ENCODE results near the gene RAB34. TPM values are rescaled to one million over a fixed set of nuclear protein-coding genes. Genes with fewer than 3 reads are reported as not detected.

RAB34 gene, protein sequence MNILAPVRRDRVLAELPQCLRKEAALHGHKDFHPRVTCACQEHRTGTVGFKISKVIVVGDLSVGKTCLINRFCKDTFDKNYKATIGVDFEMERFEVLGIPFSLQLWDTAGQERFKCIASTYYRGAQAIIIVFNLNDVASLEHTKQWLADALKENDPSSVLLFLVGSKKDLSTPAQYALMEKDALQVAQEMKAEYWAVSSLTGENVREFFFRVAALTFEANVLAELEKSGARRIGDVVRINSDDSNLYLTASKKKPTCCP
- polyA plus RNA-seq (ENCODE audit: insufficient read length in 4 of 4) = 100 to 1,000 TPM; 169 to 203 (median 186) TPM

- DNase-seq (ENCODE audit: low read depth in 4 of 4, low spot score in 2 of 4) = peak in 3 of 4 donors; percentile 81 to 87 (median 85)
These were observed at the start of gene RAB34 for GRCh38 chr17:28717578-28718332. RAB34 (minus strand) TSS chr17:28717868; CDS start chr17:28717266, 602 bp downstream.

- DNase-seq (ENCODE audit: low read depth in 4 of 4, low spot score in 2 of 4) = no peak
These were observed 47.4 kb upstream of the RAB34 start for GRCh38 chr17:28765038-28765437.

DNA sequence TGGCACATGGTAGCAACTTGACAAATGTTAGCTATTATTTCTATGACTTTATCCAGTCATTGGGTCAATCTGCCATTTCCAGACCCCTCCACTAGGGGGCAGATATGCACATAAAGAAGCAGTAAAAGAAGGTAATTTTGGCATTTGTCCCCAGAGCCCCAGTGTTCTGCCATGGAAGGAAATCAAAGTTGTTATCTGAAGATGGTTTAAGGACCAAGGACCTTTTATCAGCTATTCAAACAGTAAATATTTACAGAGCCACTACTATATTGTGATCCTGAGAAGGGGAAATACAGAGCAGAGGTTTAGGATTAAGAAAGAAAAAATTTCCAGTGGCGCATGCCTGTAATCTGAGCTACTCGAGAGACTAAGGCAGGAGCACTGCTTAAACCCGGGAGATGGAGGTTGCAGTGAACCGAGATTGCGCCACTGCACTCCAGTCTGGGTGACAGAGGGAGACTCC is 46.2 kb upstream of the RAB34 start:
- DNase-seq (ENCODE audit: low read depth in 4 of 4, low spot score in 2 of 4) = peak in 1 of 4 donors; percentile 40

GRCh38 chr17:28763137-28763799 is 45.6 kb upstream of the RAB34 start:
- no peak for DNase-seq (ENCODE audit: low read depth in 4 of 4, low spot score in 2 of 4)

- no peak for DNase-seq (ENCODE audit: low read depth in 4 of 4, low spot score in 2 of 4)
These were observed 43.2 kb upstream of the RAB34 start for GRCh38 chr17:28760601-28761562.

DNA sequence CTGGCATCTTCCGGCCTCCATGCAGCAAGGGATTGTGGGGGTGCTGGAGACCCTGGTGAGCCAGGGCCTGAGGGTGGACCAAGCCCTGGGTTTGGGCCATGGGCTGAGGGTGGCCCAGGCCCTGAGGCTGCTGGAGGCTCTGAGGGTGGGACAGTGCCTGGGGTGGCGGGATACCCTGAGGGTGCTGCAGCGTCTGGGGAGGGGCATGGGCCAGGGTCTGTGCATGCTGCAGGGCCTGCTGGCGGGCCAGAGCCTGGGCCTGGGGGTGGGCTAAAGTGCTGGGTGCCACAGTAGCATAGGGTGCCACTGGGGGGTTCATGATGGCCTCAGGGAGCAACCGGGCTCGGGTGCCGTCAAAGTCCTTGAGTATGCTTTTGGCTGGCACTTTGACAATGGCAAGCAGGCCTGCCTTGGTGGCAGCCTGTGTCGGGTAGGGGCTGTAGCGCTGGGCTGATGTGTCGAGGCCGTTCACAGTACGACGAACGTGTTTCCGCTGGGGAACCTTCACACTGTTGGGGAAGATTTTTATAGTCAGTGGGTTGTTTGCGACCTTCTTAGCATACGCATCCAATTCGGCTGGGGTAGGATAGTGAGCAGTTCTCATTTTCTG is 41.7 kb upstream of the RAB34 start:
- no peak for DNase-seq (ENCODE audit: low read depth in 4 of 4, low spot score in 2 of 4)

DNA sequence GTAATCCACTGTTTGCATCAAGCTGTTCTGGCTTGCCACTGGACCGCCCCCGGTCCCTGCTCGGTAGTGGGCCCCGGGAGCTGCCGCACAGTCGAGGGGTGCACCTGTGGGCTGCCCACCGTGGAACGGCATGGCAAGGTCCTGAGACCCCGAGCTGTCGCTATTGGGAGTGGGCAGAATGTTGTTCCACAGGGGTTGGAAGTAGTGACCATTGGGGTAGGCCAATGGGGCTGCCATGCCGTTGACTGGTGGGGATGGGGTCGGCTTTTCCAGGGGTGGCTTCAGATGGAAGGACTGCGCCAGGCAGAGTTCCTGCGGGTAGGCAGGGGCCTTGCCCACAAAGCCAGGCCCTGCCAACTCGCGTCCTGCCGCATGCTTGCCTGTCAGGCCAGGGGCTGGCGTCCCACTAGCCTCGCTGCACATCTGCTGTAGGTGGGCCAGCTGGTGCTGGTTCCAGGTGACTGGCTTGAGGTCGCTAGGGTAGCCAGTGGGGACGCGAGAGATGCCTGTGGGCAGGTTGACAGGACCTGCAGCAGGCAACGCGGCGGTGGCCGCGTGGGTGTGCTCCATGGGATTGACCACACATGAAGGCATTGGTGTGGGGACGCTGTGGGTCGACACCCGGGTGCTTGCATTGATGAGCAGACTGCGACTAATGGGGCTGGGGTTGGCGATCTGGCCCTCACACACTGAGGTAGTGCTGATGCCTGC is 40.9 kb upstream of the RAB34 start:
- no peak for DNase-seq (ENCODE audit: low read depth in 4 of 4, low spot score in 2 of 4)

DNA sequence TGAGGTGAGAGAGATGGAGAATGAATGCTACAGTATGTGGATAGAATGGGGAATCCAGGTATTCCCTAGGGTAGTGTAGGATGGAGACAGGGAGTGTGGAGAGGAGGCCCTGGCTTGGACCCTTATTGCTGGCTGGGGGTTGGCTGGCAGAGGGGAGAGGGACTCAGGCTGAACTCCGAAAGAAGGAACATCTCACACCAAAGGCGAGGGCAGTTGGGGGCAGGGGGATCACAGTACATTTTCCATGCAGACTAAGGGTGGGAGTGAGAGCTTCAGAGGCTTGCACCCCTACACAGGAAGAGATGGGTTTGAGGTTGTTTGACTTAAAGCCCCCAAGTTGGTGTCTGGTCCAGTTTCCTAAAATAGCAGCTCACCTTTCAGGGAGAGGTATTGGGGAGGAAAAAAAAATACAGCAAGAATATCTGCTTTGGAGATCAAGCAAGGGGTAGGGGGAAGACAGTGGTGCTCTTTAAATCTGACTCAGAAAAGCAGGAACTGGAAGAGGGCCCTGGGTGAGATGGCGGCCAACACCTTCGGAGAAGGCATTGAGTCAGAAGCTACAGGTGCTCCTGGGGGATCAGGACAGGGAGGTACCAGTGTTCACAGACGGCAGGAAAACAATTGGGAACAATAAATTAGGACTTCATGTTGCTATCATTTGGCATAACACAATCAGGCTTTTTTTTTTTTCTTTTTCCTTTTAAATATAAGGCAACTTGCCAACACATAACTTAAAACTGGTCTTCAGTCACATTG is 38.6 kb upstream of the RAB34 start:
- DNase-seq (ENCODE audit: low read depth in 4 of 4, low spot score in 2 of 4) = no peak

- no peak for DNase-seq (ENCODE audit: low read depth in 4 of 4, low spot score in 2 of 4)
These were observed 37.8 kb upstream of the RAB34 start for GRCh38 chr17:28755486-28755885.

- no peak for DNase-seq (ENCODE audit: low read depth in 4 of 4, low spot score in 2 of 4)
These were observed 34.1 kb upstream of the RAB34 start for GRCh38 chr17:28751600-28752366.

DNA sequence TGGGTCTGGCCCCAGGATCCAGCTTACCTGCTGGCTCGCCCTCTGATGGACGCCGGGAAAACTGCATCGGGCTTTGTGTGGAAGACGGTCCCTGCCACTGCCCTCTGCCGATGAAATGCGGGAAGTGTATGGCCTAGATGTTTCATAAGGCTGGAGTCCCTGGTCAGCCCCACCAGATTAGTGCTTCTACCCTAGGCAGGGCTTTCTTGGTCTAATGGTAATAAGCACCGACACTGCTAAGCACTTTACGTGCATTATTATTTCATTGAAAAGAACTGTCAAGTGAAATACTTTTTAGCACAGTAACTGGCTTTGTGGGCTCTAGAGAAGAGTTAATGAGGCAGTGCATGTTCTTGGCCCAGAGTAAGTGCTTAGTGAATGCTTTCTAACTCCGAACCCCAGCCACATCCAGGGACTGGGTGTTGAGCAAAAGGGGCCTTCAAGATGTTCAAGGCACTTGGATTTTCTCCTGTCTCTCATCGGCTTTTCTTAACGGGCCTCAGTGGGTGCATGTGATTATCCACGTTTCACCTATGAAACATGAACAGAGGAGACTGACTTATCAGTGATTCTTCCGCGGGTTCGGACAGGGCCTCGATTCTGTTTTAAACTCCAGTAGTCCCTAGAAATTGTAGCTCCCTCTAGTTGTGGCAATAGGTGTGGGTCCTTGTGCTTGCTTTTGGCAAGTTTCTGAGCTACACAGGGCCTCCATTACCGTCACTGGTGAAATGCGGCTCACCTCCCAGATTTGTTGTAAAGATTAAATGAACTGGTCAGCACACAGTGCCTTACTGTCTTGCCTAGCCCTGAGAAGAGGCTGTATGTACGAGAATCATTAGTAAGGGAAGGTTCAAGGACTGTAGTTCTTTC is 32.7 kb upstream of the RAB34 start:
- peak in 3 of 4 donors; percentile 63 to 89 (median 78) for DNase-seq (ENCODE audit: low read depth in 4 of 4, low spot score in 2 of 4)

GRCh38 chr17:28749516-28750177 is 32.0 kb upstream of the RAB34 start:
- no peak for DNase-seq (ENCODE audit: low read depth in 4 of 4, low spot score in 2 of 4)

DNA sequence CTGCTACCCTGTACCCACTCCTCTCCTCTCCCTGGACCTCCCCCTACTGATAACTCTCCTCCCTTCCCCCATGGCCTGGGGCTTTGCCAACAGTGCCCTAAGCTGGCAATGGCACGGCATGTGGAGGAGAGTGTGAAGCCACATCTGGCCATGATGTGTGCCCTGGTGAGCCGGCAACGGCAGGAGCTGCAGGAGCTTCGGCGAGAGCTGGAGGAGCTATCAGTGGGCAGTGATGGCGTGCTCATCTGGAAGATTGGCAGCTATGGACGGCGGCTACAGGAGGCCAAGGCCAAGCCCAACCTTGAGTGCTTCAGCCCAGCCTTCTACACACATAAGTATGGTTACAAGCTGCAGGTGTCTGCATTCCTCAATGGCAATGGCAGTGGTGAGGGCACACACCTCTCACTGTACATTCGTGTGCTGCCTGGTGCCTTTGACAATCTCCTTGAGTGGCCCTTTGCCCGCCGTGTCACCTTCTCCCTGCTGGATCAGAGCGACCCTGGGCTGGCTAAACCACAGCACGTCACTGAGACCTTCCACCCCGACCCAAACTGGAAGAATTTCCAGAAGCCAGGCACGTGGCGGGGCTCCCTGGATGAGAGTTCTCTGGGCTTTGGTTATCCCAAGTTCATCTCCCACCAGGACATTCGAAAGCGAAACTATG is 31.3 kb upstream of the RAB34 start:
- DNase-seq (ENCODE audit: low read depth in 4 of 4, low spot score in 2 of 4) = no peak

DNA sequence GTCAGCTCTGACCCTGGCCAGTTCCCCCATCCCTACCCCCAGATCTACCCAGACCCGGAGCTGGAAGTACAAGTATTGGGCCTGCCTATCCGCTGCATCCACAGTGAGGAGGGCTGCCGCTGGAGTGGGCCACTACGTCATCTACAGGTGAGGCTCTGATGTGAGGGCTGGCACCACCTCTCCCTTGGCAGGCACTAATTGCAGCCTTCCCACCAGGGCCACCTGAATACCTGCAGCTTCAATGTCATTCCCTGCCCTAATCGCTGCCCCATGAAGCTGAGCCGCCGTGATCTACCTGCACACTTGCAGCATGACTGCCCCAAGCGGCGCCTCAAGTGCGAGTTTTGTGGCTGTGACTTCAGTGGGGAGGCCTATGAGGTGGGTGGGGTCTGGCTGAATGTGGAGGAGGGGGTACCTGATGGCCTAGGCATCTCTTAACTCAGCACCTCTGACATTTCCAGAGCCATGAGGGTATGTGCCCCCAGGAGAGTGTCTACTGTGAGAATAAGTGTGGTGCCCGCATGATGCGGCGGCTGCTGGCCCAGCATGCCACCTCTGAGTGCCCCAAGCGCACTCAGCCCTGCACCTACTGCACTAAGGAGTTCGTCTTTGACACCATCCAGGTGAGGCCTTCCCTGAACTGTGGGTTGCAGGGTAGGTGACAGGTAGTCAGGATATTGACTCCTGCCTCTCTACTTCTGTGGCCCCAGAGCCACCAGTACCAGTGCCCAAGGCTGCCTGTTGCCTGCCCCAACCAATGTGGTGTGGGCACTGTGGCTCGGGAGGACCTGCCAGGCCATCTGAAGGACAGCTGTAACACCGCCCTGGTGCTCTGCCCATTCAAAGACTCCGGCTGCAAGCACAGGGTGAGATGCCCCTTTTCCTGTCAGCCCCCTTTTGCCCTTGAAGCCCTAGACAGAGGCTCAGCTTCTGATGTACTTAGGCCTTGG is 30.4 kb upstream of the RAB34 start:
- DNase-seq (ENCODE audit: low read depth in 4 of 4, low spot score in 2 of 4) = no peak

Measured in left renal cortex interstitium (tissue), 4 donors.